GM06990 (cell line): Measurements from ENCODE around the gene KIF6.

Source experiments
- DNase-seq: peaks from one replicate; pipeline ENCODE4 v3.0.0-alpha.2; 2011; ENCODE audit not compliant: insufficient read length; ENCODE audit errors: extremely low read depth
- H3K27me3 ChIP-seq: replicated peaks from 2 replicates; pipeline ENCODE4 v1.6.0; 2011; ENCODE audit warnings: low read length; ENCODE audit not compliant: control insufficient read depth, insufficient read depth
- H3K36me3 ChIP-seq: 2 replicates; pipeline ENCODE4 v1.5.1; 2011; ENCODE audit warnings: low read length; ENCODE audit not compliant: control insufficient read depth, insufficient read depth
- H3K4me3 ChIP-seq: replicated peaks from 2 replicates; pipeline ENCODE4 v1.5.1; 2011; ENCODE audit warnings: low read depth, mild to moderate bottlenecking, control low read depth, low read length
- TF ChIP-seq, protein P1 (sequence below): IDR thresholded peaks from 2 replicates; pipeline ENCODE4 v1.5.1; 2011; ENCODE audit warnings: low read length, control low read depth, mild to moderate bottlenecking, inconsistent platforms; ENCODE audit not compliant: insufficient read depth, poor library complexity, severe bottlenecking

Gene KIF6

DNA sequence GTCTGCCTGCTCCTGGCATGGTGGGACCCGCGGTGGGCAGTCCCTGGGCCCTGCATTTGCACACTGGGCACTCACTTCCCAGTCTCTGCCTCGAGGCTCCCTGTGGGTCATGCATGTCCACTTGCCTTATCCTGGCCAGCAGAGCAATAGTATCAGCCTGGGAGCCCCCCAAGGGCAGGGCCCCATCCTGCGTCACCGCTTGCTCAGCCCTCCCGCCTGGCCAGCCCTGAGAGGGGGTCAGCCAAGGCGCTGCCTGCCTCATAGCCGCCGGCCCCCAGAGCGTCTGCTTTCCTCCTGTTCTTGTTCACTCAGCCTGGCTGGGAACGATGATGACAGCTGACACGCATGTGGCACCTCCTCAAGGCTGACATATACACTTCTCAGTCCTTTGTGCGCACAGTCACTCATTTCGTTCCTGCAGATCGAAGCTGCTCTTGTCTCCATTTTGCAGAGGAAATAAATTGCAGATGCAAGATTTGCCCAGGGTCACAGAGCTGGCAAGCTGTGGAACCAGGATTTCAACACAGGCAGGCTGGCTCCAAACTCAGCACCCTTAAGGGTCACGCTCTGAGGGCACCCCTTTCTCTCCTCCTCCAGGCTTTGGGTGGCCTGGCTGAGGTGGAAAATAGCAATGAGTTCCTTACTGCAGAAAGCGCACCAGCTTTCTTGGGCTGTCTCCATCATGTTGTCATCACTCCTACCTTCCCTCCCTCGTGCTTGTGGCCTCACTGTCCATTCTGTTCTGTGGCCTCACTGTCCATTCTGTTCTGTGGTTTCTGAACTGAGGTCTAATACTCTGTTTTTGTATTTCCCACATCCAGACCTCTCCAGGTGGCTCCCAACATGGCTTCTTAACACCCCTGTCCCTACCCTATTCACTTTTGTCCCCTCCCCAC is 428.2 kb downstream of the KIF6 start:
- TF ChIP-seq, protein P1, sequence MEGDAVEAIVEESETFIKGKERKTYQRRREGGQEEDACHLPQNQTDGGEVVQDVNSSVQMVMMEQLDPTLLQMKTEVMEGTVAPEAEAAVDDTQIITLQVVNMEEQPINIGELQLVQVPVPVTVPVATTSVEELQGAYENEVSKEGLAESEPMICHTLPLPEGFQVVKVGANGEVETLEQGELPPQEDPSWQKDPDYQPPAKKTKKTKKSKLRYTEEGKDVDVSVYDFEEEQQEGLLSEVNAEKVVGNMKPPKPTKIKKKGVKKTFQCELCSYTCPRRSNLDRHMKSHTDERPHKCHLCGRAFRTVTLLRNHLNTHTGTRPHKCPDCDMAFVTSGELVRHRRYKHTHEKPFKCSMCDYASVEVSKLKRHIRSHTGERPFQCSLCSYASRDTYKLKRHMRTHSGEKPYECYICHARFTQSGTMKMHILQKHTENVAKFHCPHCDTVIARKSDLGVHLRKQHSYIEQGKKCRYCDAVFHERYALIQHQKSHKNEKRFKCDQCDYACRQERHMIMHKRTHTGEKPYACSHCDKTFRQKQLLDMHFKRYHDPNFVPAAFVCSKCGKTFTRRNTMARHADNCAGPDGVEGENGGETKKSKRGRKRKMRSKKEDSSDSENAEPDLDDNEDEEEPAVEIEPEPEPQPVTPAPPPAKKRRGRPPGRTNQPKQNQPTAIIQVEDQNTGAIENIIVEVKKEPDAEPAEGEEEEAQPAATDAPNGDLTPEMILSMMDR, result no peak
- no peak for DNase-seq
- Histone ChIP-seq H3K4me3 (no peak overlapping the region), H3K36me3 (no peaks in the 10 kb centered on the region), H3K27me3 (no peaks in the 10 kb centered on the region; the same call in 1 of the 2 replicates)

DNA sequence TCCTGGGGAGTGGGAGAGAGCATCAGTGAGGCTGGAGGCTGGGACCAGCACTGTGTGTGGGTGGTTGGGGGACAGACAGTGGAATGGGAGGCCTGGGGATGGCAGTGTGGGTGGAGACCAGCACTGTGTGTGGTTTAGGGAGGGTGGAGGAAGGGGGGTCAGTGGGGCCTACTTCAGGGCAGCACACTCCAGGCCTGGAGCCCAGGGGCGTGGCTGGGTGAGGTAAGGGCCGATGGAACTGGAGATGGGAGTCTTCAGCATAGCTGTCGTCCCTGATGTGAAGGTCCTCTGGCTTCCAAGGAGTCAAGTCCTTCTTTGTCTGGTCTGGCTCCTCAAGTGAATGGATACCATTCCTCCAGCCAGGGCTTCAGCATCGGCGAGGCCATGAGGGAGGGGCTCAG is 429.6 kb downstream of the KIF6 start:
- H3K36me3 ChIP-seq, result no peaks in the 10 kb centered on the region
- H3K4me3 ChIP-seq, result no peak overlapping the region
- no peak for DNase-seq
- no peaks in the 10 kb centered on the region; the same call in none of the 2 replicates for H3K27me3 ChIP-seq
- TF ChIP-seq, protein P1, result no peak

DNA sequence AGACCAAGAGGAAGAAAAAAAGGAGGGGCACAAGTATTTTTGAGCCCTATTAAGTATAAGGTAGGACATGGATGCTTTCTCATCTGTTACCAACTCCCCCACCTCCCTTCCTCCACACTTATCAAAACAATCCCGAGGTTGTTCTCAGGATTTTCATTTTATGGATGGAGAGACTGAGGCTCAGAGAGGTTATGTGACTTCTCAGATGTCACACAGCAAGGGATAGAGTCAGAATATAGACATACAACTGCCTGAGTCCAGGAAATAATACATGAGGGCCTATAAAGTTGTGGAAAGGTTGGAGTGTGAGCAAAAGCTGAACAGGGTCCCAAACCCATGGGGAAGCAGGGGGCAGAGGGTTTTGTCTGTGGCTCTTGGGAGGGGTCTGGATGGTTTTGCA is 430.3 kb downstream of the KIF6 start:
- Histone ChIP-seq H3K36me3 (no peaks in the 10 kb centered on the region), H3K27me3 (no peaks in the 10 kb centered on the region; the same call in none of the 2 replicates), H3K4me3 (no peak overlapping the region)
- TF ChIP-seq, protein P1, result no peak
- no peak for DNase-seq

DNA sequence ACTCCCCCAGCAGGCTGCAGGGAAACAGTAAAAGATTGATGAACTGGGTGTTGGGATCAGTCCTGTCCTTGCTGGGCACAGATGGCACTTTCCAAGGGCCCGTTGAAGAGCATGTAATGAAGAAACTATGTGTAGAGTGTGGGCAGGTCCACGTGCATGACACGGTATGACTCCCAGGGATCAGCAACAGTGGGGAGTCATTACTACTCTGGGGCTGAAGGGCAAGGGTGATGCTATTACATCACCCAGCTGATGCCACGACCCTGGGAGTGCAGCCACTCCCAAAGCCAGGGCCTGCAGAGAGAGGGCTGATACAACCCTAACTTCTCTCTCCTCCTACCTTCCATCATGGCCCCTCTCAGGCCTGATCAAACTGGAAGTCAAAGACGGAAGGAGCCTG is 431.1 kb downstream of the KIF6 start:
- DNase-seq, result no peak
- no peaks in the 10 kb centered on the region; the same call in none of the 2 replicates for H3K27me3 ChIP-seq
- TF ChIP-seq, protein P1, result no peak

DNA sequence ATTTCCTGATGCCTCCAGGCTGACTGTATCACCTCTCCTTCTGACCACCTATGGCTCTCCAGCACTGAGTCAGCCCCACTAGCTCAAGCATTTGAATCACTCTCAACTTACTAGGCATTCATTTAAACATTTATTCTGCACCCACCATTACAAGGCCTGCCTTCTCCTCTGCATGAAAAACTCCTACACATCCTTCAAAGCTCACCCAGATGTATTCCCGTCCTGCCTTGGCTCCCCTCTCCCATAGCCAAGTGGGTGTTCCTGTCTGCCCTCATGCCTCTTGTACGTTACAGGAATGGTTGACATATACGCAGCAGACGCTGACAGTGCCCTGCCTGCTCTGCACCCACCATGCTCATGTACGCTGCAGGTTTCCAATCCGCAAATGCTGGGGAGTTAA is 432.6 kb downstream of the KIF6 start:
- Histone ChIP-seq H3K27me3 (no peaks in the 10 kb centered on the region; the same call in 1 of the 2 replicates), H3K36me3 (no peaks in the 10 kb centered on the region), H3K4me3 (no peak overlapping the region)
- no peak for DNase-seq
- TF ChIP-seq, protein P1, result no peak

More for the DNA sequence above, 431.1 kb downstream of the KIF6 start:
- no peaks in the 10 kb centered on the region for H3K36me3 ChIP-seq
- H3K4me3 ChIP-seq, result no peak overlapping the region
